ENCODE data around the gene FANK1.

The FANK1 gene

GRCh38 chr10:125992254-125992653 is 95.9 kb downstream of the FANK1 start:
- no peak for DNase-seq

- no peak for DNase-seq
These were observed 98.2 kb downstream of the FANK1 start for GRCh38 chr10:125994601-125995000.

GRCh38 chr10:125995726-125996304 is 99.5 kb downstream of the FANK1 start:
- DNase-seq, result no peak

- no peak for DNase-seq
These were observed 101.2 kb downstream of the FANK1 start for GRCh38 chr10:125997586-125997985.

GRCh38 chr10:125999694-126000093 is 103.3 kb downstream of the FANK1 start:
- DNase-seq, result no peak

GRCh38 chr10:126001576-126001975 is 105.2 kb downstream of the FANK1 start:
- no peak for DNase-seq

GRCh38 chr10:126004752-126005151 is 108.4 kb downstream of the FANK1 start:
- DNase-seq, result no peak

- no peak for DNase-seq
These were observed 109.9 kb downstream of the FANK1 start for GRCh38 chr10:126006264-126006663.

- DNase-seq, result no peak
These were observed 110.5 kb downstream of the FANK1 start for GRCh38 chr10:126006906-126007305.

- no peak for DNase-seq
These were observed 113.3 kb downstream of the FANK1 start for GRCh38 chr10:126009650-126010049.

GRCh38 chr10:126011995-126012394 is 115.6 kb downstream of the FANK1 start:
- no peak for DNase-seq

- DNase-seq, result no peak
These were observed 116.1 kb downstream of the FANK1 start for GRCh38 chr10:126012485-126012884.

GRCh38 chr10:126013489-126014281 is 117.3 kb downstream of the FANK1 start:
- peak in 1 of 2 experiments; percentile 5 for DNase-seq

- DNase-seq, result no peak
These were observed 117.9 kb downstream of the FANK1 start for GRCh38 chr10:126014309-126014708.

GRCh38 chr10:126015413-126015812 is 119.0 kb downstream of the FANK1 start:
- DNase-seq, result no peak

- DNase-seq, result no peak
These were observed 119.9 kb downstream of the FANK1 start for GRCh38 chr10:126016156-126016805.

- DNase-seq, result no peak
These were observed 120.5 kb downstream of the FANK1 start for GRCh38 chr10:126016882-126017281.

- DNase-seq, result no peak
These were observed 121.7 kb downstream of the FANK1 start for GRCh38 chr10:126017961-126018560.

- DNase-seq, result no peak
These were observed 125.6 kb downstream of the FANK1 start for GRCh38 chr10:126021833-126022500.

- no peak for DNase-seq
These were observed 126.5 kb downstream of the FANK1 start for GRCh38 chr10:126022841-126023240.

- no peak for DNase-seq
These were observed 131.3 kb downstream of the FANK1 start for GRCh38 chr10:126027692-126028091.

- no peak for DNase-seq
These were observed 133.6 kb downstream of the FANK1 start for GRCh38 chr10:126029999-126030398.

GRCh38 chr10:126034586-126034985 is 138.2 kb downstream of the FANK1 start:
- DNase-seq, result no peak

Measured in stimulated activated CD4-positive, alpha-beta T cell treated with anti-CD3 and anti-CD28 coated beads, Interleukin-4, amount 100 ng/mL, for 4 hours (primary cell).